ENCODE data around the gene PAPOLA.

The PAPOLA gene

GRCh38 chr14:96571311-96571710, 69.1 kb downstream of the PAPOLA start:
- ChIA-PET CTCF (interaction anchor here (0.6 kb wide), 1 partner anchor 14 kb away, joined by 3 read pairs; no protein-coding TSS in a partner anchor), POLR2A (no interaction called here)
- peaks cover 0 to 40% of the 10 kb centered on the region in 2 experiments; a peak in 1 of 3 replicates for H3K36me3 ChIP-seq (ENCODE audit: control insufficient read depth in 2 of 2, insufficient read depth in 1 of 2, low read length in 2 of 2)

GRCh38 chr14:96573473-96574100, 71.4 kb downstream of the PAPOLA start:
- TF ChIP-seq ZNF677 (tag by site-specific recombination; IDR thresholded peaks at IDR 0.05) (no peak), YY1 (tag by site-specific recombination; IDR thresholded peaks at IDR 0.05) (no peak), ZBTB1 (tag by site-specific recombination; IDR thresholded peaks at IDR 0.05) (no peak), ZNF501 (tag by site-specific recombination; IDR thresholded peaks at IDR 0.05) (no peak), ZNF280D (tag by site-specific recombination; IDR thresholded peaks at IDR 0.05) (no peak), ATF2 (tag by site-specific recombination; IDR thresholded peaks at IDR 0.05; ENCODE audit: low read depth) (no peak), ZSCAN5A (tag by site-specific recombination; IDR thresholded peaks at IDR 0.05) (no peak), ZNF335 (tag by site-specific recombination; conservative IDR thresholded peaks at IDR 0.05) (no peak), ZSCAN18 (tag by site-specific recombination; IDR thresholded peaks at IDR 0.05) (no peak), ZNF704 (tag by site-specific recombination; IDR thresholded peaks at IDR 0.05) (no peak), TSHZ1 (tag by site-specific recombination; IDR thresholded peaks at IDR 0.05; ENCODE audit: borderline replicate concordance) (no peak), ELK4 (IDR thresholded peaks at IDR 0.05; ENCODE audit: borderline replicate concordance, low read depth, low read length) (no peak), ZBTB48 (tag by site-specific recombination; IDR thresholded peaks at IDR 0.05) (no peak), ZNF837 (tag by site-specific recombination; IDR thresholded peaks at IDR 0.05) (no peak), ZFP69B (tag by site-specific recombination; IDR thresholded peaks at IDR 0.05) (no peak), ZNF624 (tag by site-specific recombination; IDR thresholded peaks at IDR 0.05) (no peak), WT1 (tag by site-specific recombination; IDR thresholded peaks at IDR 0.05) (no peak), ZNF19 (tag by site-specific recombination; IDR thresholded peaks at IDR 0.05; ENCODE audit: low read depth) (no peak), ZNF830 (tag by site-specific recombination; IDR thresholded peaks at IDR 0.05; ENCODE audit: low read depth) (no peak), ZNF350 (tag by site-specific recombination; IDR thresholded peaks at IDR 0.05) (no peak)
- peaks cover 20% of the 10 kb centered on the region for H3K4me1 ChIP-seq (ENCODE audit: control insufficient read depth, insufficient read depth, low read length)
- no peaks in the 10 kb centered on the region for H3K9me3 ChIP-seq (ENCODE audit: control insufficient read depth, insufficient read depth, low read depth, low read length)
- peaks cover 0 to 23% of the 10 kb centered on the region in 2 experiments; a peak in 1 of 3 replicates for H3K36me3 ChIP-seq (ENCODE audit: control insufficient read depth in 2 of 2, insufficient read depth in 1 of 2, low read length in 2 of 2)
- ChIA-PET CTCF (interaction anchor here (0.6 kb wide), 1 partner anchor 167 kb away, joined by 3 read pairs; no protein-coding TSS in a partner anchor), POLR2A (no interaction called here)
- H3K27ac ChIP-seq (ENCODE audit: extremely low read depth, low read depth, low read length): no peak overlapping the region
- H3K4me3 ChIP-seq (ENCODE audit: low read depth, low read length): no peak overlapping the region

More at GRCh38 chr14:96571311-96571710, 69.1 kb downstream of the PAPOLA start:
- Histone ChIP-seq H3K27ac (ENCODE audit: extremely low read depth, low read depth, low read length) (no peak overlapping the region), H3K4me1 (ENCODE audit: control insufficient read depth, insufficient read depth, low read length) (peaks cover 20% of the 10 kb centered on the region), H3K9me3 (ENCODE audit: control insufficient read depth, insufficient read depth, low read depth, low read length) (no peaks in the 10 kb centered on the region), H3K4me3 (ENCODE audit: low read depth, low read length) (no peak overlapping the region)
- TF ChIP-seq EGR2 (tag by site-specific recombination; IDR thresholded peaks at IDR 0.05; ENCODE audit: low read depth) (no peak), ZNF146 (tag by site-specific recombination; IDR thresholded peaks at IDR 0.05) (no peak)

All from HEK293 (cell line).